ENCODE measurements around the gene PNMA8A.

DNA sequence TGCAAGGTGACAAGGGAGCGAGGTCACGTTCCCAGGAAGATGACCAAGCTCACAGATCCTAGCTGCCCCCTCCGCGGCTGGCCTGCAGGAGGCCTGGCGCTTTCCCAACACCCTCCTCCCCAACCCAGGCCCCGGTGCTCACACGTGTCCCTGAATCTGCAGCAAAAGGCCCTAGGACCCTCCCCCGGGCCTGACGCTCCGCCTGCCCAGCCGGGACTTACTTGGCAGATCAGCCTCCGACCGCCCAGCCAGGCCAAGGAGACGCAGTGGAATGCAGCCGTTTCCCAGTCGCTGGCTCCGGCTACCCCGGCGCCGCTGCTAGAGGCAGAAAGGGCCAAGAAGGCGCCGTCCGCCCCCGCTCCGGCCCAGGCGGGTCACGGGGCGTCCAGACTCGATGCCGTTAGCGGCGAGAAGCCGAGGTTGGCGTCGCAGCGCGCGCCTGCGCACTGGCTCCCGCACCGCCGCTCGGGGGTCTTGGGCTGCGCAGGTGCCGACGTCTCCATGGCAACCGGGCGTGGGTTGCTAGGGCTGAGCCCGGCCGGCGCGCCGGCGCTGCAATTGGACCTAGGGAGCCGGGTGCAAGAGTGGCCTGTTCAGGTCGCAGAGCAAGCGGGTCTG, at the start of gene PNMA8A:
- TF ChIP-seq, protein P1, sequence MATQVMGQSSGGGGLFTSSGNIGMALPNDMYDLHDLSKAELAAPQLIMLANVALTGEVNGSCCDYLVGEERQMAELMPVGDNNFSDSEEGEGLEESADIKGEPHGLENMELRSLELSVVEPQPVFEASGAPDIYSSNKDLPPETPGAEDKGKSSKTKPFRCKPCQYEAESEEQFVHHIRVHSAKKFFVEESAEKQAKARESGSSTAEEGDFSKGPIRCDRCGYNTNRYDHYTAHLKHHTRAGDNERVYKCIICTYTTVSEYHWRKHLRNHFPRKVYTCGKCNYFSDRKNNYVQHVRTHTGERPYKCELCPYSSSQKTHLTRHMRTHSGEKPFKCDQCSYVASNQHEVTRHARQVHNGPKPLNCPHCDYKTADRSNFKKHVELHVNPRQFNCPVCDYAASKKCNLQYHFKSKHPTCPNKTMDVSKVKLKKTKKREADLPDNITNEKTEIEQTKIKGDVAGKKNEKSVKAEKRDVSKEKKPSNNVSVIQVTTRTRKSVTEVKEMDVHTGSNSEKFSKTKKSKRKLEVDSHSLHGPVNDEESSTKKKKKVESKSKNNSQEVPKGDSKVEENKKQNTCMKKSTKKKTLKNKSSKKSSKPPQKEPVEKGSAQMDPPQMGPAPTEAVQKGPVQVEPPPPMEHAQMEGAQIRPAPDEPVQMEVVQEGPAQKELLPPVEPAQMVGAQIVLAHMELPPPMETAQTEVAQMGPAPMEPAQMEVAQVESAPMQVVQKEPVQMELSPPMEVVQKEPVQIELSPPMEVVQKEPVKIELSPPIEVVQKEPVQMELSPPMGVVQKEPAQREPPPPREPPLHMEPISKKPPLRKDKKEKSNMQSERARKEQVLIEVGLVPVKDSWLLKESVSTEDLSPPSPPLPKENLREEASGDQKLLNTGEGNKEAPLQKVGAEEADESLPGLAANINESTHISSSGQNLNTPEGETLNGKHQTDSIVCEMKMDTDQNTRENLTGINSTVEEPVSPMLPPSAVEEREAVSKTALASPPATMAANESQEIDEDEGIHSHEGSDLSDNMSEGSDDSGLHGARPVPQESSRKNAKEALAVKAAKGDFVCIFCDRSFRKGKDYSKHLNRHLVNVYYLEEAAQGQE (IDR thresholded peaks at IDR 0.05; ENCODE audit: low read depth): no peak
- TF ChIP-seq, protein P2, sequence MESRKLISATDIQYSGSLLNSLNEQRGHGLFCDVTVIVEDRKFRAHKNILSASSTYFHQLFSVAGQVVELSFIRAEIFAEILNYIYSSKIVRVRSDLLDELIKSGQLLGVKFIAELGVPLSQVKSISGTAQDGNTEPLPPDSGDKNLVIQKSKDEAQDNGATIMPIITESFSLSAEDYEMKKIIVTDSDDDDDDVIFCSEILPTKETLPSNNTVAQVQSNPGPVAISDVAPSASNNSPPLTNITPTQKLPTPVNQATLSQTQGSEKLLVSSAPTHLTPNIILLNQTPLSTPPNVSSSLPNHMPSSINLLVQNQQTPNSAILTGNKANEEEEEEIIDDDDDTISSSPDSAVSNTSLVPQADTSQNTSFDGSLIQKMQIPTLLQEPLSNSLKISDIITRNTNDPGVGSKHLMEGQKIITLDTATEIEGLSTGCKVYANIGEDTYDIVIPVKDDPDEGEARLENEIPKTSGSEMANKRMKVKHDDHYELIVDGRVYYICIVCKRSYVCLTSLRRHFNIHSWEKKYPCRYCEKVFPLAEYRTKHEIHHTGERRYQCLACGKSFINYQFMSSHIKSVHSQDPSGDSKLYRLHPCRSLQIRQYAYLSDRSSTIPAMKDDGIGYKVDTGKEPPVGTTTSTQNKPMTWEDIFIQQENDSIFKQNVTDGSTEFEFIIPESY (IDR thresholded peaks at IDR 0.05; ENCODE audit: extremely low read depth, insufficient replicate concordance, low read length): no peak
- TF ChIP-seq, protein P3, sequence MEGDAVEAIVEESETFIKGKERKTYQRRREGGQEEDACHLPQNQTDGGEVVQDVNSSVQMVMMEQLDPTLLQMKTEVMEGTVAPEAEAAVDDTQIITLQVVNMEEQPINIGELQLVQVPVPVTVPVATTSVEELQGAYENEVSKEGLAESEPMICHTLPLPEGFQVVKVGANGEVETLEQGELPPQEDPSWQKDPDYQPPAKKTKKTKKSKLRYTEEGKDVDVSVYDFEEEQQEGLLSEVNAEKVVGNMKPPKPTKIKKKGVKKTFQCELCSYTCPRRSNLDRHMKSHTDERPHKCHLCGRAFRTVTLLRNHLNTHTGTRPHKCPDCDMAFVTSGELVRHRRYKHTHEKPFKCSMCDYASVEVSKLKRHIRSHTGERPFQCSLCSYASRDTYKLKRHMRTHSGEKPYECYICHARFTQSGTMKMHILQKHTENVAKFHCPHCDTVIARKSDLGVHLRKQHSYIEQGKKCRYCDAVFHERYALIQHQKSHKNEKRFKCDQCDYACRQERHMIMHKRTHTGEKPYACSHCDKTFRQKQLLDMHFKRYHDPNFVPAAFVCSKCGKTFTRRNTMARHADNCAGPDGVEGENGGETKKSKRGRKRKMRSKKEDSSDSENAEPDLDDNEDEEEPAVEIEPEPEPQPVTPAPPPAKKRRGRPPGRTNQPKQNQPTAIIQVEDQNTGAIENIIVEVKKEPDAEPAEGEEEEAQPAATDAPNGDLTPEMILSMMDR (IDR thresholded peaks at IDR 0.05 in 2 of 3, conservative IDR thresholded peaks at IDR 0.05 in 1 of 3; ENCODE audit: borderline replicate concordance in 1 of 3, insufficient read depth in 1 of 3, low read depth in 2 of 3, low read length in 2 of 3): no peak
- TF ChIP-seq JUND (IDR thresholded peaks at IDR 0.05) (no peak), ZFX (IDR thresholded peaks at IDR 0.05) (no peak), POLR2AphosphoS5 (IDR thresholded peaks at IDR 0.05; ENCODE audit: low read depth, low read length) (no peak), POLR2A (IDR thresholded peaks at IDR 0.05; ENCODE audit: borderline replicate concordance, extremely low read depth, insufficient read depth, insufficient read length) (no peak), EZH2 (IDR thresholded peaks at IDR 0.05) (no peak), CEBPB (IDR thresholded peaks at IDR 0.05; ENCODE audit: low read depth) (no peak), SP1 (IDR thresholded peaks at IDR 0.05; ENCODE audit: low read depth) (no peak)
- TF ChIP-seq, protein P4, sequence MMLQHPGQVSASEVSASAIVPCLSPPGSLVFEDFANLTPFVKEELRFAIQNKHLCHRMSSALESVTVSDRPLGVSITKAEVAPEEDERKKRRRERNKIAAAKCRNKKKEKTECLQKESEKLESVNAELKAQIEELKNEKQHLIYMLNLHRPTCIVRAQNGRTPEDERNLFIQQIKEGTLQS (IDR thresholded peaks at IDR 0.05): no peak
